Measurements from ENCODE around the gene SLC2A13. TPM values are rescaled to one million over a fixed set of nuclear protein-coding genes. Genes with fewer than 3 reads are reported as not detected.

Gene SLC2A13
- total RNA-seq, 1 experiment from 2014 or later = 12.1 TPM

GRCh38 chr12:39764944-39765560 is 340.8 kb downstream of the SLC2A13 start:
- no TSS peak for BruUV-seq (replicated peaks)
- in situ Hi-C loops (cut with HindIII; ENCODE audit: low pct_unique_long_range_greater_than_20kb, low sequenced_read_pairs) = no loop called here
- no peaks in the 10 kb centered on the region for H3K4me1 ChIP-seq (ENCODE audit: control insufficient read depth, insufficient read depth, low read length)
- no peaks in the 10 kb centered on the region for H3K36me3 ChIP-seq (ENCODE audit: control insufficient read depth, insufficient read depth, low read length)
- intact Hi-C loops (cut with micrococcal nuclease; ENCODE audit: unreplicated experiment) = loop anchor here (1.0 kb wide), 2 partner anchors 225 to 342 kb away; no protein-coding TSS in a partner anchor
- H3K27me3 ChIP-seq (ENCODE audit: control insufficient read depth, insufficient read depth, low read length) = no peaks in the 10 kb centered on the region
- ChIA-PET POLR2A (no interaction called here), CTCF (interaction anchor here (1.0 kb wide), 1 partner anchor 343 kb away, joined by 3 read pairs; no protein-coding TSS in a partner anchor)
- no peaks in the 10 kb centered on the region for H3K9me3 ChIP-seq (ENCODE audit: control insufficient read depth, insufficient read depth, low read depth, low read length)
- no peak overlapping the region for H3K27ac ChIP-seq (ENCODE audit: low read length)
- no peak for TF ChIP-seq TCF7L2 (IDR thresholded peaks at IDR 0.05; ENCODE audit: low read depth, low read length)
- TF ChIP-seq, protein P1, sequence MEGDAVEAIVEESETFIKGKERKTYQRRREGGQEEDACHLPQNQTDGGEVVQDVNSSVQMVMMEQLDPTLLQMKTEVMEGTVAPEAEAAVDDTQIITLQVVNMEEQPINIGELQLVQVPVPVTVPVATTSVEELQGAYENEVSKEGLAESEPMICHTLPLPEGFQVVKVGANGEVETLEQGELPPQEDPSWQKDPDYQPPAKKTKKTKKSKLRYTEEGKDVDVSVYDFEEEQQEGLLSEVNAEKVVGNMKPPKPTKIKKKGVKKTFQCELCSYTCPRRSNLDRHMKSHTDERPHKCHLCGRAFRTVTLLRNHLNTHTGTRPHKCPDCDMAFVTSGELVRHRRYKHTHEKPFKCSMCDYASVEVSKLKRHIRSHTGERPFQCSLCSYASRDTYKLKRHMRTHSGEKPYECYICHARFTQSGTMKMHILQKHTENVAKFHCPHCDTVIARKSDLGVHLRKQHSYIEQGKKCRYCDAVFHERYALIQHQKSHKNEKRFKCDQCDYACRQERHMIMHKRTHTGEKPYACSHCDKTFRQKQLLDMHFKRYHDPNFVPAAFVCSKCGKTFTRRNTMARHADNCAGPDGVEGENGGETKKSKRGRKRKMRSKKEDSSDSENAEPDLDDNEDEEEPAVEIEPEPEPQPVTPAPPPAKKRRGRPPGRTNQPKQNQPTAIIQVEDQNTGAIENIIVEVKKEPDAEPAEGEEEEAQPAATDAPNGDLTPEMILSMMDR (IDR thresholded peaks at IDR 0.05) = peak; percentile 72; the same call in 1 of the 2 replicates
- ATAC-seq = no peak
- H3K4me3 ChIP-seq (ENCODE audit: low read depth in 2 of 2, low read length in 2 of 2) = no peak overlapping the region
- peak; percentile 12 for DNase-seq (ENCODE audit: low read depth, low spot score)

- no TSS peak for BruUV-seq (replicated peaks)
- H3K27ac ChIP-seq (ENCODE audit: low read length) = no peak overlapping the region
- DNase-seq (ENCODE audit: low read depth, low spot score) (no peak), ATAC-seq (no peak)
- no peaks in the 10 kb centered on the region for H3K36me3 ChIP-seq (ENCODE audit: control insufficient read depth, insufficient read depth, low read length)
- ChIA-PET CTCF (no interaction called here), POLR2A (no interaction called here)
- H3K9me3 ChIP-seq (ENCODE audit: control insufficient read depth, insufficient read depth, low read depth, low read length) = no peaks in the 10 kb centered on the region
- intact Hi-C loops (cut with micrococcal nuclease; ENCODE audit: unreplicated experiment) (no loop called here), in situ Hi-C loops (cut with HindIII; ENCODE audit: low pct_unique_long_range_greater_than_20kb, low sequenced_read_pairs) (no loop called here)
- no peaks in the 10 kb centered on the region for H3K27me3 ChIP-seq (ENCODE audit: control insufficient read depth, insufficient read depth, low read length)
- no peaks in the 10 kb centered on the region for H3K4me1 ChIP-seq (ENCODE audit: control insufficient read depth, insufficient read depth, low read length)
- no peak overlapping the region for H3K4me3 ChIP-seq (ENCODE audit: low read depth in 2 of 2, low read length in 2 of 2)
- TF ChIP-seq, protein P1 (IDR thresholded peaks at IDR 0.05) = no peak
- no peak for TF ChIP-seq SIN3A (IDR thresholded peaks at IDR 0.05; ENCODE audit: borderline replicate concordance, insufficient read depth, low read depth, low read length)
- TF ChIP-seq TCF7L2 (IDR thresholded peaks at IDR 0.05; ENCODE audit: low read depth, low read length) = no peak
- no peak for TF ChIP-seq POLR2AphosphoS5 (IDR thresholded peaks at IDR 0.05; ENCODE audit: low read depth, low read length)
- TF ChIP-seq, protein P2, sequence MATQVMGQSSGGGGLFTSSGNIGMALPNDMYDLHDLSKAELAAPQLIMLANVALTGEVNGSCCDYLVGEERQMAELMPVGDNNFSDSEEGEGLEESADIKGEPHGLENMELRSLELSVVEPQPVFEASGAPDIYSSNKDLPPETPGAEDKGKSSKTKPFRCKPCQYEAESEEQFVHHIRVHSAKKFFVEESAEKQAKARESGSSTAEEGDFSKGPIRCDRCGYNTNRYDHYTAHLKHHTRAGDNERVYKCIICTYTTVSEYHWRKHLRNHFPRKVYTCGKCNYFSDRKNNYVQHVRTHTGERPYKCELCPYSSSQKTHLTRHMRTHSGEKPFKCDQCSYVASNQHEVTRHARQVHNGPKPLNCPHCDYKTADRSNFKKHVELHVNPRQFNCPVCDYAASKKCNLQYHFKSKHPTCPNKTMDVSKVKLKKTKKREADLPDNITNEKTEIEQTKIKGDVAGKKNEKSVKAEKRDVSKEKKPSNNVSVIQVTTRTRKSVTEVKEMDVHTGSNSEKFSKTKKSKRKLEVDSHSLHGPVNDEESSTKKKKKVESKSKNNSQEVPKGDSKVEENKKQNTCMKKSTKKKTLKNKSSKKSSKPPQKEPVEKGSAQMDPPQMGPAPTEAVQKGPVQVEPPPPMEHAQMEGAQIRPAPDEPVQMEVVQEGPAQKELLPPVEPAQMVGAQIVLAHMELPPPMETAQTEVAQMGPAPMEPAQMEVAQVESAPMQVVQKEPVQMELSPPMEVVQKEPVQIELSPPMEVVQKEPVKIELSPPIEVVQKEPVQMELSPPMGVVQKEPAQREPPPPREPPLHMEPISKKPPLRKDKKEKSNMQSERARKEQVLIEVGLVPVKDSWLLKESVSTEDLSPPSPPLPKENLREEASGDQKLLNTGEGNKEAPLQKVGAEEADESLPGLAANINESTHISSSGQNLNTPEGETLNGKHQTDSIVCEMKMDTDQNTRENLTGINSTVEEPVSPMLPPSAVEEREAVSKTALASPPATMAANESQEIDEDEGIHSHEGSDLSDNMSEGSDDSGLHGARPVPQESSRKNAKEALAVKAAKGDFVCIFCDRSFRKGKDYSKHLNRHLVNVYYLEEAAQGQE (IDR thresholded peaks at IDR 0.05; ENCODE audit: insufficient read depth in 1 of 2, low read depth in 2 of 2, low read length in 1 of 2) = no peak
These were observed 342.1 kb downstream of the SLC2A13 start for GRCh38 chr12:39763890-39764169.
